ENCODE measurements around the gene CDC42BPA. TPM values are rescaled to one million over a fixed set of nuclear protein-coding genes. Genes with fewer than 3 reads are reported as not detected.

The CDC42BPA gene
- total RNA-seq, 1 experiment from 2014 or later, result 32.0 TPM

GRCh38 chr1:226972931-226973330, 345.4 kb downstream of the CDC42BPA start:
- H3K4me1 ChIP-seq (ENCODE audit: insufficient read depth, low read length), result no peaks in the 10 kb centered on the region
- no peak overlapping the region for H3K4me3 ChIP-seq (ENCODE audit: low read length)
- no peak overlapping the region for H2AFZ ChIP-seq (ENCODE audit: low read length)
- H3K79me2 ChIP-seq (ENCODE audit: low read length), result no peaks in the 10 kb centered on the region
- no peak overlapping the region for H3K27ac ChIP-seq (ENCODE audit: low read length)
- no peak overlapping the region for H3K9ac ChIP-seq (ENCODE audit: low read length)
- TF ChIP-seq EZH2phosphoT487 (IDR thresholded peaks at IDR 0.05; ENCODE audit: borderline replicate concordance, low read length) (no peak), CTCF (conservative IDR thresholded peaks at IDR 0.05; ENCODE audit: low read depth, low read length) (no peak), EZH2 (IDR thresholded peaks at IDR 0.05; ENCODE audit: low read length, unreplicated experiment) (no peak)
- H3K4me2 ChIP-seq (ENCODE audit: low read length), result no peak overlapping the region
- BruUV-seq (replicated peaks), result no TSS peak
- H3K36me3 ChIP-seq (ENCODE audit: low read depth, low read length), result peaks cover 16% of the 10 kb centered on the region
- DNase-seq, result no peak
- no peaks in the 10 kb centered on the region for H3K9me3 ChIP-seq (ENCODE audit: low read length)
- ChIA-PET POLR2A (ENCODE audit: unreplicated experiment) (no interaction called here), CTCF (no interaction called here)
- intact Hi-C loops (cut with micrococcal nuclease), result no loop called here
- H3K9me2 ChIP-seq (replicated peaks; ENCODE audit: low read length), result no peaks in the 10 kb centered on the region
- no peaks in the 10 kb centered on the region for H4K20me1 ChIP-seq (ENCODE audit: low read length)
- H3F3A ChIP-seq (ENCODE audit: low read length, unreplicated experiment), result no peaks in the 10 kb centered on the region
- ATAC-seq, result no peak
- H3K27me3 ChIP-seq (ENCODE audit: low read length), result no peaks in the 10 kb centered on the region

- Histone ChIP-seq H3K79me2 (ENCODE audit: low read length) (no peaks in the 10 kb centered on the region), H3K27ac (ENCODE audit: low read length) (no peak overlapping the region), H3K9me3 (ENCODE audit: low read length) (no peaks in the 10 kb centered on the region), H3K9me2 (replicated peaks; ENCODE audit: low read length) (no peaks in the 10 kb centered on the region), H3F3A (ENCODE audit: low read length, unreplicated experiment) (no peaks in the 10 kb centered on the region), H4K20me1 (ENCODE audit: low read length) (no peaks in the 10 kb centered on the region), H3K9ac (ENCODE audit: low read length) (no peak overlapping the region), H3K4me1 (ENCODE audit: insufficient read depth, low read length) (no peaks in the 10 kb centered on the region), H3K4me2 (ENCODE audit: low read length) (no peak overlapping the region), H2AFZ (ENCODE audit: low read length) (no peak overlapping the region), H3K36me3 (ENCODE audit: low read depth, low read length) (peaks cover 14% of the 10 kb centered on the region), H3K27me3 (ENCODE audit: low read length) (no peaks in the 10 kb centered on the region), H3K4me3 (ENCODE audit: low read length) (no peak overlapping the region)
- DNase-seq (no peak), ATAC-seq (no peak)
- TF ChIP-seq EZH2phosphoT487 (IDR thresholded peaks at IDR 0.05; ENCODE audit: borderline replicate concordance, low read length) (no peak), EZH2 (IDR thresholded peaks at IDR 0.05; ENCODE audit: low read length, unreplicated experiment) (no peak), CTCF (conservative IDR thresholded peaks at IDR 0.05; ENCODE audit: low read depth, low read length) (no peak)
- CTCF ChIA-PET, result no interaction called here
- POLR2A ChIA-PET (ENCODE audit: unreplicated experiment), result no interaction called here
- no TSS peak for BruUV-seq (replicated peaks)
- intact Hi-C loops (cut with micrococcal nuclease), result no loop called here
These were observed 346.5 kb downstream of the CDC42BPA start for GRCh38 chr1:226971765-226972164.

GRCh38 chr1:226967665-226968064, 350.6 kb downstream of the CDC42BPA start:
- peak; percentile 48 for DNase-seq
- no peaks in the 10 kb centered on the region for H4K20me1 ChIP-seq (ENCODE audit: low read length)
- POLR2A ChIA-PET (ENCODE audit: unreplicated experiment), result no interaction called here
- H3K79me2 ChIP-seq (ENCODE audit: low read length), result no peaks in the 10 kb centered on the region
- intact Hi-C loops (cut with micrococcal nuclease), result no loop called here
- no peak overlapping the region for H3K9ac ChIP-seq (ENCODE audit: low read length)
- no peaks in the 10 kb centered on the region for H3K9me3 ChIP-seq (ENCODE audit: low read length)
- H3K4me3 ChIP-seq (ENCODE audit: low read length), result no peak overlapping the region
- no peak overlapping the region for H2AFZ ChIP-seq (ENCODE audit: low read length)
- BruUV-seq (replicated peaks), result no TSS peak
- no peaks in the 10 kb centered on the region for H3K4me1 ChIP-seq (ENCODE audit: insufficient read depth, low read length)
- H3K36me3 ChIP-seq (ENCODE audit: low read depth, low read length), result peaks cover 14% of the 10 kb centered on the region
- no peaks in the 10 kb centered on the region for H3K27me3 ChIP-seq (ENCODE audit: low read length)
- CTCF ChIA-PET, result interaction anchor here (0.6 kb wide), 1 partner anchor 41 kb away, joined by 3 read pairs; no protein-coding TSS in a partner anchor
- peak; percentile 74 for ATAC-seq
- H3K9me2 ChIP-seq (replicated peaks; ENCODE audit: low read length), result no peaks in the 10 kb centered on the region
- no peaks in the 10 kb centered on the region for H3F3A ChIP-seq (ENCODE audit: low read length, unreplicated experiment)
- H3K27ac ChIP-seq (ENCODE audit: low read length), result no peak overlapping the region
- TF ChIP-seq EZH2 (IDR thresholded peaks at IDR 0.05; ENCODE audit: low read length, unreplicated experiment) (no peak), CTCF (conservative IDR thresholded peaks at IDR 0.05; ENCODE audit: low read depth, low read length) (no peak), EZH2phosphoT487 (IDR thresholded peaks at IDR 0.05; ENCODE audit: borderline replicate concordance, low read length) (no peak)
- H3K4me2 ChIP-seq (ENCODE audit: low read length), result no peak overlapping the region
